ENCODE data around the gene BCL2L2.
A peak's percentile ranks its signal among the peaks of the same experiment; 100 is the strongest.

DNA sequence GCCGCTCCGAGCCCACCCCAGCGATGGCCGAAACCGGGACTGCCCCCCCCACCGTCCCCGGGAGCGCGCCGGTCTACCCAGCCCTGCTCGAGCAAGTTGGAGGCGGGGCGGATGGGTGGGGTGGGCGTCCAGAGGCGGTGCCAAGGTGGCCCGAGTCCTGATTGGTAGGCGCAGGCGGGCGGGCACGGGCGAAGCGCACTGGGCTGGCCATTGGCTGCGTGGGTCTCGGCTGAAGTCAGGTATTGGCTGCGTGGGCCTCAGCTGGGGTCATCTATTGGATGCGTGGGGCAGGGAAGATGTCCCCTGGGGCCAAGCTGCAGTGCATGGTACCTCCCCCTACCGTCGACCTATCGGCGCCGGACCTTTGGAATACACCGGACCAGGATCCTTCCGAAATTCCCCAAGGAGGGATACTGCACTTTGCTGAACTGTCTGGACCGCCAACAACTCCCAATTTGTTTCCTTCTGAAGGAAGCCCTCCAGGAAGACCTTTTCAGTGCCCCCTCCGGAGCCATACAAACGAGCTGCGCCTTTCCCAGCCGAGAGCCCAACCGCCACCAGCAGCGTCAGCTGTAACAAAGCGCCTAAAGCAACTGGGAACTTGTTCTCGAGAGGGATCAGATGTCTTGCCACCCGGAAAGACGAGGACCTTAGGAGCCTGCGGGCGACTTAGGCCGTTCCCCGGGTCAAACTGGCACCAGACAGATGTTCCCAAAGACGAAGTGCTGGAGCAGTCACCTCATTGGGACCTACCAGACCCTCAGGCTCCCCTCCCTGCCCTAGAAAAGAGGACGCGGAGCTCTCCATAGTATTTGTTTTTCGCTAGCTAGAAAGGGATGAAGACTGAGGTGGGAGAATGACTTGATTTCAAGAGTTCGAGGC, 20.4 kb upstream of the BCL2L2 start, which contains the start of gene HOMEZ:
- TF ChIP-seq, protein P1, sequence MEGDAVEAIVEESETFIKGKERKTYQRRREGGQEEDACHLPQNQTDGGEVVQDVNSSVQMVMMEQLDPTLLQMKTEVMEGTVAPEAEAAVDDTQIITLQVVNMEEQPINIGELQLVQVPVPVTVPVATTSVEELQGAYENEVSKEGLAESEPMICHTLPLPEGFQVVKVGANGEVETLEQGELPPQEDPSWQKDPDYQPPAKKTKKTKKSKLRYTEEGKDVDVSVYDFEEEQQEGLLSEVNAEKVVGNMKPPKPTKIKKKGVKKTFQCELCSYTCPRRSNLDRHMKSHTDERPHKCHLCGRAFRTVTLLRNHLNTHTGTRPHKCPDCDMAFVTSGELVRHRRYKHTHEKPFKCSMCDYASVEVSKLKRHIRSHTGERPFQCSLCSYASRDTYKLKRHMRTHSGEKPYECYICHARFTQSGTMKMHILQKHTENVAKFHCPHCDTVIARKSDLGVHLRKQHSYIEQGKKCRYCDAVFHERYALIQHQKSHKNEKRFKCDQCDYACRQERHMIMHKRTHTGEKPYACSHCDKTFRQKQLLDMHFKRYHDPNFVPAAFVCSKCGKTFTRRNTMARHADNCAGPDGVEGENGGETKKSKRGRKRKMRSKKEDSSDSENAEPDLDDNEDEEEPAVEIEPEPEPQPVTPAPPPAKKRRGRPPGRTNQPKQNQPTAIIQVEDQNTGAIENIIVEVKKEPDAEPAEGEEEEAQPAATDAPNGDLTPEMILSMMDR (IDR thresholded peaks at IDR 0.05): peak in 3 of 4 experiments; percentile 11 to 30 (median 16)
- TF ChIP-seq POLR2A (IDR thresholded peaks at IDR 0.05): peak; percentile 74 to 83

Measured in uterus (tissue), 2 donors.